ENCODE results near the gene ADA.

The ADA gene

GRCh38 chr20:44574372-44574771, 77.1 kb downstream of the ADA start:
- DNase-seq, result no peak

DNA sequence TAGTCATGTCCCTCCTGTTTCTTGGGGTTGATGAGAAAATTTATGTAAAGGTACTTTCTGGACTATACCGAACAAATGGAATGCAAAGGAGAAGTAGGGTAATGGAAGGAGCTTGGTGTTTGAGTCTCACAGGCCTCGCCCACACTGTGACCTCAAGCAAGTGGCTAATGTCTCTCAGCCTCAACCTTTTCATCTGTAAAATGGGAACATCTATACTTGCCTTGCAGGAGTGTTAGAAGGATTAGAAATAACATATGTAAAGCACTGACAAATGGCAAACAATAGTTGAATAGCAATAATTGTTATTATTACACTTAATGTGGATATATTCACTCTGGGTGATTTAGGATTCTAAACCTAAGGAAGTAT, 78.0 kb downstream of the ADA start:
- no peak for DNase-seq

GRCh38 chr20:44572551-44573500, 78.7 kb downstream of the ADA start:
- no peak for DNase-seq

DNA sequence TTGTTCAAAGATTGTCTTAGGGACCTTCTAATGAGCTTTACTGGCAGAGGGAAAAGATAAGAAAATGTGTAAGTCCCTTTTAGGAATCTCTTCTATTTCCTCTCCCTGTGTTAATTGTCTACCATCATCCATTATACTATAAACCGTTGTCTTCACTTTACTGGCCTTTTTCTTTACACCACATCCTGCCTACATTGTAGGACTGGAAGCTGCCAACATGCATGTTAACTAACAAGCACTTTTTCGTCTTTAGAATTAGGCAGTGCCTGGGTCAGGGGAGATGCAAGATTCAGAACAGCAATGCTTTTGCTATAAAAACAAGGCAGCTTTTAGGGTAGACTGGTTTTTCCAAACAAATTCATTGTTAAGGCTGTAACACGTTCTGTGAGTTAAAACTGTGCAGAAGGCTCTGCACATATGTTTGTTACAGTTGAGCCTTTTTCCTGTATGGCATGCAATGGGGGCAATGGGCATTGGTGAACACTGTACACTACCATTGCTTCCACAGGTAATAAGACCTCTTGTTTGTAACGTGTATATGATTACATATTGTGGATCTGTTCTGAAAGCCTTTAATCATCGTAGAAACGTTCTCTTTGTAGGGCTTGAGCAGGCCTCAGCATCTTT, 80.0 kb downstream of the ADA start:
- no peak for DNase-seq

DNA sequence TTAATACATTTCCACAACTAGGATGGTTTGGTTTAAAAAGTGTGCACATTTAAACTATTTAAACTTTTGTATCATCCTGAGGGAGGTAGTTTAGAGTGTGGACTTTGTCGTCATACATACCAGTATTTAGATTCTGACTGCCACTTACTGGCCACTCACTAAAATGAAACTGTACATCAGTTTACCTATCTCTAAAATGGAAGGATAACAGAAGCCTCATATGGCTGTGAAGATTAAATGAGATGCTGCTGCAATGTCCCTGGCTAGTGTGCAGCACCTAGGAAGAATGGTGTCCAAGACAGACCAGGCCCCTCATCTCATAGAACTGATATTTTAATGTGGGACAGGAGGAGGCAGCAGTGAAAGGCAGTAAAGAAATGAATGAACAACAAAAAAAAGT, 81.1 kb downstream of the ADA start:
- no peak for DNase-seq
